HepG2 (cell line): Measurements from ENCODE around the gene CD3G. TPM values are rescaled to one million over a fixed set of nuclear protein-coding genes. Genes with fewer than 3 reads are reported as not detected.

Experiments
- CBX5 ChIP-seq: sonication (generic); formaldehyde crosslinking; IDR thresholded peaks from 2 replicates; pipeline ENCODE4 v1.4.0; 2020; ENCODE audit warnings: missing genetic modification reagents, borderline replicate concordance
- KLF6 ChIP-seq: IDR thresholded peaks from 2 replicates; pipeline ENCODE4 v1.8.0; 2016; ENCODE audit warnings: missing biosample characterization, missing genetic modification reagents
- RARG ChIP-seq: sonication (generic); formaldehyde crosslinking; IDR thresholded peaks from 2 replicates; pipeline ENCODE4 v1.4.0; 2020; ENCODE audit warnings: low read depth, mild to moderate bottlenecking, missing genetic modification reagents
- SRF ChIP-seq: IDR thresholded peaks from 2 replicates; pipeline ENCODE4 v1.6.1; 2011; ENCODE audit warnings: mild to moderate bottlenecking, low read depth, low read length, moderate library complexity
- TBP ChIP-seq: sonication (generic); formaldehyde crosslinking; IDR thresholded peaks from 2 replicates; pipeline ENCODE4 v1.5.0; 2020; ENCODE audit warnings: missing genetic modification reagents
- ZNF557 ChIP-seq: sonication (generic); formaldehyde crosslinking; IDR thresholded peaks from 2 replicates; pipeline ENCODE4 v1.4.0; 2020; ENCODE audit warnings: missing genetic modification reagents
- ZNF563 ChIP-seq: sonication (generic); formaldehyde crosslinking; IDR thresholded peaks from 2 replicates; pipeline ENCODE4 v1.8.0; 2022; ENCODE audit warnings: mild to moderate bottlenecking, moderate library complexity, missing genetic modification reagents
- ZNF768 ChIP-seq: sonication (generic); formaldehyde crosslinking; IDR thresholded peaks from 2 replicates; pipeline ENCODE4 v1.4.0; 2020; ENCODE audit warnings: missing genetic modification reagents
- polyA plus RNA-seq, 8 experiments: library from polyadenylated mRNA; depleted of rRNA in 3 of 8; stranded (reverse) in 7 of 8; unstranded in 1 of 8; fragments of >200 nt; fragmentation: Illumina TruSeq in 4 of 8; extraction: Trizol in 4 of 8; gene quantifications; 2 replicates each; pipeline versions ENCODE4 v1.2.1 to v1.2.3, GENCODE V29; 2011 to 2016; ENCODE audit warnings: low read depth in 4 of 8, missing spikeins in 1 of 8, mixed read lengths in 1 of 8; ENCODE audit not compliant: insufficient read depth in 1 of 8
- total RNA-seq, 5 experiments: library from RNA; depleted of rRNA; stranded (reverse); fragments of >200 nt; fragmentation: Illumina TruSeq; extraction: Trizol; gene quantifications; 2 replicates each; pipeline ENCODE4 v1.2.3, GENCODE V29; 2016; ENCODE audit warnings: low read depth in 1 of 5
- TF ChIP-seq, protein P1 (sequence below): IDR thresholded peaks from 2 replicates; pipeline ENCODE4 v1.6.1; 2012; ENCODE audit warnings: inconsistent platforms
- TF ChIP-seq, protein P2 (sequence below): IDR thresholded peaks from 2 replicates; pipeline ENCODE4 v1.6.1; 2016; ENCODE audit warnings: missing compliant biosample characterization, missing genetic modification reagents, borderline replicate concordance
- TF ChIP-seq, protein P3 (sequence below): sonication (generic); formaldehyde crosslinking; IDR thresholded peaks from 2 replicates; pipeline ENCODE4 v1.4.0; 2020; ENCODE audit warnings: missing genetic modification reagents
- TF ChIP-seq, protein P4 (sequence below): sonication (generic); formaldehyde crosslinking; IDR thresholded peaks from 2 replicates; pipeline ENCODE4 v1.4.0; 2020; ENCODE audit warnings: missing genetic modification reagents
- TF ChIP-seq, protein P5 (sequence below): IDR thresholded peaks from 2 replicates; pipeline ENCODE4 v1.6.1; 2018; ENCODE audit warnings: missing genetic modification reagents, mild to moderate bottlenecking, missing compliant biosample characterization
- TF ChIP-seq, protein P6 (sequence below), 2 experiments: sonication (generic) in 1 of 2; formaldehyde crosslinking in 1 of 2; IDR thresholded peaks; 2 replicates each; pipeline versions ENCODE4 v1.4.0 to v1.6.1; 2016 to 2020; ENCODE audit warnings: borderline replicate concordance in 1 of 2, low read depth in 1 of 2, mild to moderate bottlenecking in 1 of 2, missing genetic modification reagents in 1 of 2
- TF ChIP-seq, protein P7 (sequence below): IDR thresholded peaks from 2 replicates; pipeline ENCODE4 v1.6.1; 2018; ENCODE audit warnings: missing genetic modification reagents
- TF ChIP-seq, protein P8 (sequence below): sonication (generic); formaldehyde crosslinking; conservative IDR thresholded peaks from 2 replicates; pipeline ENCODE4 v1.8.0; 2022; ENCODE audit warnings: missing genetic modification reagents

Gene CD3G
- total and polyA plus RNA-seq, 2 of the 13 experiments (the other 11 are each of a cell fraction or from before 2014, with no cell fraction given) = not detected

DNA sequence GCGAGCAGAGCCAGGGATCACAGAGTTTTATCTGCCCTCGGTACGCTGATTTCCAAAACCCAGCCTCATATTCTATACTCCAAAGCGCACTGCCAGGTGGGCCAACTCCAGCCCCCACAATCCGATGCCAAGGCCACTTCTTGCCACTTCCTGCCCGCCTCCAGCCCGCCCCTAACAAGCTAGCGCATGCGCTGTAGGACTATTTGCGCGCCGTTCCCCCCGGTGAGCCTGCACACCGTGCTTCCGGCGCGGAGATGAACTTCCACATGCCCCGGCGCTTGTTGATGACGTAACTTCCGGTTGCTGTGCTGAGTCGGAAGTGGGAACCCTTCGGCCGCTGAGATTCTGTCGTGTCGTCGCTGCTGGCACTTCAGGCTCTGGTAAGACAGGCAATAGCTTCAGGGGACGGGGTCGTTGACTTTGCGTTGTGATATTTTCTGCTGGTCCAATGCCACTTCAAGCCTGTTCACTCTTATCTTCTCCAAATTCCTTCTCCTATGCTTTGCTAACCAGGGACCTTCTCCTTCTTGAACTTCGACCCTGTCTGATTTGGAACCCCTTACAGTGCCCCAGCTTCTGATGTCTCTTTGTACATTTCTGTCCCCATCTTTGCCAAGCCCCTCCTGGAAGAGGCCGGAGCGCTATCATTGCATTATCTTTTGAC, 15.3 kb downstream of the CD3G start, which contains the start of gene UBE4A (continued):
- TF ChIP-seq, protein P1, sequence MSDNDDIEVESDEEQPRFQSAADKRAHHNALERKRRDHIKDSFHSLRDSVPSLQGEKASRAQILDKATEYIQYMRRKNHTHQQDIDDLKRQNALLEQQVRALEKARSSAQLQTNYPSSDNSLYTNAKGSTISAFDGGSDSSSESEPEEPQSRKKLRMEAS = peak; percentile 86
- TF ChIP-seq, protein P2, sequence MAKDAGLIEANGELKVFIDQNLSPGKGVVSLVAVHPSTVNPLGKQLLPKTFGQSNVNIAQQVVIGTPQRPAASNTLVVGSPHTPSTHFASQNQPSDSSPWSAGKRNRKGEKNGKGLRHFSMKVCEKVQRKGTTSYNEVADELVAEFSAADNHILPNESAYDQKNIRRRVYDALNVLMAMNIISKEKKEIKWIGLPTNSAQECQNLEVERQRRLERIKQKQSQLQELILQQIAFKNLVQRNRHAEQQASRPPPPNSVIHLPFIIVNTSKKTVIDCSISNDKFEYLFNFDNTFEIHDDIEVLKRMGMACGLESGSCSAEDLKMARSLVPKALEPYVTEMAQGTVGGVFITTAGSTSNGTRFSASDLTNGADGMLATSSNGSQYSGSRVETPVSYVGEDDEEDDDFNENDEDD = peak; percentile 64; the same call in 1 of the 2 replicates
- TF ChIP-seq, protein P3, sequence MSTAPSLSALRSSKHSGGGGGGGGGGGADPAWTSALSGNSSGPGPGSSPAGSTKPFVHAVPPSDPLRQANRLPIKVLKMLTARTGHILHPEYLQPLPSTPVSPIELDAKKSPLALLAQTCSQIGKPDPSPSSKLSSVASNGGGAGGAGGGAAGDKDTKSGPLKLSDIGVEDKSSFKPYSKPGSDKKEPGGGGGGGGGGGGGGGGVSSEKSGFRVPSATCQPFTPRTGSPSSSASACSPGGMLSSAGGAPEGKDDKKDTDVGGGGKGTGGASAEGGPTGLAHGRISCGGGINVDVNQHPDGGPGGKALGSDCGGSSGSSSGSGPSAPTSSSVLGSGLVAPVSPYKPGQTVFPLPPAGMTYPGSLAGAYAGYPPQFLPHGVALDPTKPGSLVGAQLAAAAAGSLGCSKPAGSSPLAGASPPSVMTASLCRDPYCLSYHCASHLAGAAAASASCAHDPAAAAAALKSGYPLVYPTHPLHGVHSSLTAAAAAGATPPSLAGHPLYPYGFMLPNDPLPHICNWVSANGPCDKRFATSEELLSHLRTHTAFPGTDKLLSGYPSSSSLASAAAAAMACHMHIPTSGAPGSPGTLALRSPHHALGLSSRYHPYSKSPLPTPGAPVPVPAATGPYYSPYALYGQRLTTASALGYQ = no peak
- TF ChIP-seq RARG (no peak), ZNF557 (CRISPR knock-in tag) (no peak), CBX5 (peak; percentile 85; the same call in 1 of the 2 replicates), KLF6 (CRISPR knock-in tag) (peak; percentile 81), ZNF563 (0 out of 2 replicates have a peak, but pooled peaks have one; percentile 53), ZNF768 (CRISPR knock-in tag) (0 out of 2 replicates have a peak, but pooled peaks have one; percentile 46), SRF (no peak; the same call in 1 of the 2 replicates), TBP (CRISPR knock-in tag) (no peak)
- TF ChIP-seq, protein P4, sequence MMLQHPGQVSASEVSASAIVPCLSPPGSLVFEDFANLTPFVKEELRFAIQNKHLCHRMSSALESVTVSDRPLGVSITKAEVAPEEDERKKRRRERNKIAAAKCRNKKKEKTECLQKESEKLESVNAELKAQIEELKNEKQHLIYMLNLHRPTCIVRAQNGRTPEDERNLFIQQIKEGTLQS (CRISPR knock-in tag) = peak; percentile 75; the same call in 1 of the 2 replicates
- TF ChIP-seq, protein P5, sequence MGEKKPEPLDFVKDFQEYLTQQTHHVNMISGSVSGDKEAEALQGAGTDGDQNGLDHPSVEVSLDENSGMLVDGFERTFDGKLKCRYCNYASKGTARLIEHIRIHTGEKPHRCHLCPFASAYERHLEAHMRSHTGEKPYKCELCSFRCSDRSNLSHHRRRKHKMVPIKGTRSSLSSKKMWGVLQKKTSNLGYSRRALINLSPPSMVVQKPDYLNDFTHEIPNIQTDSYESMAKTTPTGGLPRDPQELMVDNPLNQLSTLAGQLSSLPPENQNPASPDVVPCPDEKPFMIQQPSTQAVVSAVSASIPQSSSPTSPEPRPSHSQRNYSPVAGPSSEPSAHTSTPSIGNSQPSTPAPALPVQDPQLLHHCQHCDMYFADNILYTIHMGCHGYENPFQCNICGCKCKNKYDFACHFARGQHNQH (CRISPR knock-in tag) = peak; percentile 81
- TF ChIP-seq, protein P6, sequence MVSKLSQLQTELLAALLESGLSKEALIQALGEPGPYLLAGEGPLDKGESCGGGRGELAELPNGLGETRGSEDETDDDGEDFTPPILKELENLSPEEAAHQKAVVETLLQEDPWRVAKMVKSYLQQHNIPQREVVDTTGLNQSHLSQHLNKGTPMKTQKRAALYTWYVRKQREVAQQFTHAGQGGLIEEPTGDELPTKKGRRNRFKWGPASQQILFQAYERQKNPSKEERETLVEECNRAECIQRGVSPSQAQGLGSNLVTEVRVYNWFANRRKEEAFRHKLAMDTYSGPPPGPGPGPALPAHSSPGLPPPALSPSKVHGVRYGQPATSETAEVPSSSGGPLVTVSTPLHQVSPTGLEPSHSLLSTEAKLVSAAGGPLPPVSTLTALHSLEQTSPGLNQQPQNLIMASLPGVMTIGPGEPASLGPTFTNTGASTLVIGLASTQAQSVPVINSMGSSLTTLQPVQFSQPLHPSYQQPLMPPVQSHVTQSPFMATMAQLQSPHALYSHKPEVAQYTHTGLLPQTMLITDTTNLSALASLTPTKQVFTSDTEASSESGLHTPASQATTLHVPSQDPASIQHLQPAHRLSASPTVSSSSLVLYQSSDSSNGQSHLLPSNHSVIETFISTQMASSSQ (IDR thresholded peaks at IDR 0.05; ENCODE audit: low read depth) = peak; percentile 40; the same call in 1 of the 2 replicates
- TF ChIP-seq, protein P6 (CRISPR knock-in tag; IDR thresholded peaks at IDR 0.05; ENCODE audit: borderline replicate concordance) = no peak; the same call in 1 of the 2 replicates
- TF ChIP-seq, protein P7, sequence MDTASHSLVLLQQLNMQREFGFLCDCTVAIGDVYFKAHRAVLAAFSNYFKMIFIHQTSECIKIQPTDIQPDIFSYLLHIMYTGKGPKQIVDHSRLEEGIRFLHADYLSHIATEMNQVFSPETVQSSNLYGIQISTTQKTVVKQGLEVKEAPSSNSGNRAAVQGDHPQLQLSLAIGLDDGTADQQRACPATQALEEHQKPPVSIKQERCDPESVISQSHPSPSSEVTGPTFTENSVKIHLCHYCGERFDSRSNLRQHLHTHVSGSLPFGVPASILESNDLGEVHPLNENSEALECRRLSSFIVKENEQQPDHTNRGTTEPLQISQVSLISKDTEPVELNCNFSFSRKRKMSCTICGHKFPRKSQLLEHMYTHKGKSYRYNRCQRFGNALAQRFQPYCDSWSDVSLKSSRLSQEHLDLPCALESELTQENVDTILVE (CRISPR knock-in tag) = peak; percentile 58; the same call in 1 of the 2 replicates
- TF ChIP-seq, protein P8, sequence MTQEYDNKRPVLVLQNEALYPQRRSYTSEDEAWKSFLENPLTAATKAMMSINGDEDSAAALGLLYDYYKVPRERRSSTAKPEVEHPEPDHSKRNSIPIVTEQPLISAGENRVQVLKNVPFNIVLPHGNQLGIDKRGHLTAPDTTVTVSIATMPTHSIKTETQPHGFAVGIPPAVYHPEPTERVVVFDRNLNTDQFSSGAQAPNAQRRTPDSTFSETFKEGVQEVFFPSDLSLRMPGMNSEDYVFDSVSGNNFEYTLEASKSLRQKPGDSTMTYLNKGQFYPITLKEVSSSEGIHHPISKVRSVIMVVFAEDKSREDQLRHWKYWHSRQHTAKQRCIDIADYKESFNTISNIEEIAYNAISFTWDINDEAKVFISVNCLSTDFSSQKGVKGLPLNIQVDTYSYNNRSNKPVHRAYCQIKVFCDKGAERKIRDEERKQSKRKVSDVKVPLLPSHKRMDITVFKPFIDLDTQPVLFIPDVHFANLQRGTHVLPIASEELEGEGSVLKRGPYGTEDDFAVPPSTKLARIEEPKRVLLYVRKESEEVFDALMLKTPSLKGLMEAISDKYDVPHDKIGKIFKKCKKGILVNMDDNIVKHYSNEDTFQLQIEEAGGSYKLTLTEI (CRISPR knock-in tag) = no peak
